Astrocyte (in vitro differentiated cells and primary cell): ENCODE data around the gene UBR3. TPM values are rescaled to one million over a fixed set of nuclear protein-coding genes. Genes with fewer than 3 reads are reported as not detected.
A peak's percentile ranks its signal among the peaks of the same experiment; 100 is the strongest.
"Not testable (repeated sequence)": the region's sequence is repeated elsewhere in the genome, so short reads cannot be mapped to it uniquely, and the experiment has no call there.

ENCODE experiments used
- DNase-seq: peaks from one replicate; pipeline ENCODE4 v3.0.0-alpha.2; 2010; ENCODE audit warnings: low read depth
- FAIRE-seq: peaks from 2 replicates; lab custom pipeline; 2011; peaks lifted over from hg19 to GRCh38; lab: Jason Lieb, UNC
- H2AFZ ChIP-seq: 2 replicates; pipeline ENCODE4 v1.6.0; 2012; ENCODE audit warnings: low read depth, low read length, inconsistent platforms
- H3K27ac ChIP-seq: 2 replicates; pipeline ENCODE4 v1.5.1; 2011; ENCODE audit warnings: low read depth, low read length, inconsistent platforms
- H3K27me3 ChIP-seq: 2 replicates; pipeline ENCODE4 v1.6.0; 2011; ENCODE audit warnings: low read length, inconsistent platforms; ENCODE audit not compliant: insufficient read depth
- H3K36me3 ChIP-seq: 2 replicates; pipeline ENCODE4 v1.5.1; 2011; ENCODE audit warnings: low read length, inconsistent platforms; ENCODE audit not compliant: insufficient read depth
- H3K4me1 ChIP-seq: 2 replicates; pipeline ENCODE4 v1.5.1; 2011; ENCODE audit warnings: low read length, inconsistent platforms; ENCODE audit not compliant: insufficient read depth
- H3K4me2 ChIP-seq: 2 replicates; pipeline ENCODE4 v1.6.0; 2012; ENCODE audit warnings: low read length, inconsistent platforms
- H3K4me3 ChIP-seq: 2 replicates; pipeline ENCODE4 v1.5.1; 2011; ENCODE audit warnings: low read depth, mild to moderate bottlenecking, low read length, inconsistent platforms; ENCODE audit not compliant: insufficient read depth
- H3K79me2 ChIP-seq: 2 replicates; pipeline ENCODE4 v1.6.0; 2012; ENCODE audit warnings: mild to moderate bottlenecking, low read length, inconsistent platforms; ENCODE audit not compliant: insufficient read depth
- H3K9ac ChIP-seq: 2 replicates; pipeline ENCODE4 v1.6.0; 2012; ENCODE audit warnings: mild to moderate bottlenecking, low read length, inconsistent platforms
- H3K9me3 ChIP-seq: 2 replicates; pipeline ENCODE4 v1.5.1; 2012; ENCODE audit warnings: low read depth, mild to moderate bottlenecking, low read length, inconsistent platforms; ENCODE audit not compliant: insufficient read depth
- H4K20me1 ChIP-seq: 2 replicates; pipeline ENCODE4 v1.6.0; 2012; ENCODE audit warnings: low read length, inconsistent platforms; ENCODE audit not compliant: insufficient read depth
- H3K27ac Mint-ChIP-seq: one replicate; pipeline ENCODE4 v1.8.0; 2021; ENCODE audit warnings: mild to moderate bottlenecking, mixed read lengths; ENCODE audit not compliant: unreplicated experiment
- H3K27me3 Mint-ChIP-seq: one replicate; pipeline ENCODE4 v1.8.0; 2021; ENCODE audit warnings: low read depth, mixed read lengths; ENCODE audit not compliant: unreplicated experiment
- H3K36me3 Mint-ChIP-seq: one replicate; pipeline ENCODE4 v1.8.0; 2021; ENCODE audit warnings: low read depth, mixed read lengths; ENCODE audit not compliant: unreplicated experiment
- H3K4me1 Mint-ChIP-seq: one replicate; pipeline ENCODE4 v1.8.0; 2021; ENCODE audit warnings: low read depth, mixed read lengths; ENCODE audit not compliant: unreplicated experiment
- H3K4me3 Mint-ChIP-seq: one replicate; pipeline ENCODE4 v1.8.0; 2021; ENCODE audit warnings: mild to moderate bottlenecking, moderate library complexity, mixed read lengths; ENCODE audit not compliant: unreplicated experiment
- H3K9me3 Mint-ChIP-seq: one replicate; pipeline ENCODE4 v1.8.0; 2021; ENCODE audit warnings: mild to moderate bottlenecking, mixed read lengths; ENCODE audit not compliant: unreplicated experiment
- EZH2 ChIP-seq: IDR thresholded peaks from 2 replicates; pipeline ENCODE4 v1.6.1; 2012; ENCODE audit warnings: mild to moderate bottlenecking, low read length, inconsistent platforms; ENCODE audit not compliant: insufficient read depth
- total RNA-seq: library from RNA; stranded (reverse); gene quantifications from 2 replicates; pipeline ENCODE4 v1.2.1, GENCODE V29; 2021
- TF ChIP-seq, protein P1 (sequence below): IDR thresholded peaks from 2 replicates; pipeline ENCODE4 v1.5.1; 2011; ENCODE audit warnings: low read depth, mild to moderate bottlenecking, inconsistent platforms, low read length, moderate library complexity; ENCODE audit not compliant: insufficient read depth

Gene UBR3
- total RNA-seq, 1 donor from 2014 or later: 18.7 TPM

- no peaks in the 10 kb centered on the region for H3K9me3 ChIP-seq
- H4K20me1 ChIP-seq: no peaks in the 10 kb centered on the region
- no peaks in the 10 kb centered on the region for H3K4me1 ChIP-seq
- Mint-ChIP-seq H3K36me3 (no peaks in the 10 kb centered on the region), H3K4me3 (no peak overlapping the region), H3K9me3 (no peaks in the 10 kb centered on the region), H3K27ac (no peak overlapping the region), H3K4me1 (no peaks in the 10 kb centered on the region), H3K27me3 (no peaks in the 10 kb centered on the region)
- H3K9ac ChIP-seq: no peak overlapping the region
- H3K4me3 ChIP-seq: no peak overlapping the region
- no peak overlapping the region for H3K27ac ChIP-seq
- H3K4me2 ChIP-seq: no peak overlapping the region
- FAIRE-seq (no peak), DNase-seq (no peak)
- H3K79me2 ChIP-seq: no peaks in the 10 kb centered on the region
- no peak overlapping the region for H2AFZ ChIP-seq
- H3K27me3 ChIP-seq: no peaks in the 10 kb centered on the region
- TF ChIP-seq, protein P1, sequence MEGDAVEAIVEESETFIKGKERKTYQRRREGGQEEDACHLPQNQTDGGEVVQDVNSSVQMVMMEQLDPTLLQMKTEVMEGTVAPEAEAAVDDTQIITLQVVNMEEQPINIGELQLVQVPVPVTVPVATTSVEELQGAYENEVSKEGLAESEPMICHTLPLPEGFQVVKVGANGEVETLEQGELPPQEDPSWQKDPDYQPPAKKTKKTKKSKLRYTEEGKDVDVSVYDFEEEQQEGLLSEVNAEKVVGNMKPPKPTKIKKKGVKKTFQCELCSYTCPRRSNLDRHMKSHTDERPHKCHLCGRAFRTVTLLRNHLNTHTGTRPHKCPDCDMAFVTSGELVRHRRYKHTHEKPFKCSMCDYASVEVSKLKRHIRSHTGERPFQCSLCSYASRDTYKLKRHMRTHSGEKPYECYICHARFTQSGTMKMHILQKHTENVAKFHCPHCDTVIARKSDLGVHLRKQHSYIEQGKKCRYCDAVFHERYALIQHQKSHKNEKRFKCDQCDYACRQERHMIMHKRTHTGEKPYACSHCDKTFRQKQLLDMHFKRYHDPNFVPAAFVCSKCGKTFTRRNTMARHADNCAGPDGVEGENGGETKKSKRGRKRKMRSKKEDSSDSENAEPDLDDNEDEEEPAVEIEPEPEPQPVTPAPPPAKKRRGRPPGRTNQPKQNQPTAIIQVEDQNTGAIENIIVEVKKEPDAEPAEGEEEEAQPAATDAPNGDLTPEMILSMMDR: no peak
- TF ChIP-seq EZH2: no peak
- H3K36me3 ChIP-seq: peaks cover 2% of the 10 kb centered on the region
These were observed 98.7 kb downstream of the UBR3 start for GRCh38 chr2:169925968-169926367.

- no peaks in the 10 kb centered on the region for H3K4me1 Mint-ChIP-seq
- no peaks in the 10 kb centered on the region for H3K79me2 ChIP-seq
- H3K36me3 ChIP-seq: peaks cover 2% of the 10 kb centered on the region
- H3K4me3 Mint-ChIP-seq: no peak overlapping the region
- H3K27me3 Mint-ChIP-seq: no peaks in the 10 kb centered on the region
- H3K27me3 ChIP-seq: no peaks in the 10 kb centered on the region
- FAIRE-seq (no peak), DNase-seq (peak; percentile 29)
- no peaks in the 10 kb centered on the region for H3K36me3 Mint-ChIP-seq
- H3K4me2 ChIP-seq: no peak overlapping the region
- no peak overlapping the region for H3K27ac Mint-ChIP-seq
- H4K20me1 ChIP-seq: no peaks in the 10 kb centered on the region
- H2AFZ ChIP-seq: no peak overlapping the region
- H3K27ac ChIP-seq: no peak overlapping the region
- H3K9me3 Mint-ChIP-seq: no peaks in the 10 kb centered on the region
- TF ChIP-seq EZH2: no peak
- TF ChIP-seq, protein P1: peak; percentile 60
- no peak overlapping the region for H3K4me3 ChIP-seq
- H3K9ac ChIP-seq: no peak overlapping the region
- H3K9me3 ChIP-seq: no peaks in the 10 kb centered on the region
- H3K4me1 ChIP-seq: no peaks in the 10 kb centered on the region
These were observed 101.2 kb downstream of the UBR3 start for GRCh38 chr2:169928463-169928864.

DNA sequence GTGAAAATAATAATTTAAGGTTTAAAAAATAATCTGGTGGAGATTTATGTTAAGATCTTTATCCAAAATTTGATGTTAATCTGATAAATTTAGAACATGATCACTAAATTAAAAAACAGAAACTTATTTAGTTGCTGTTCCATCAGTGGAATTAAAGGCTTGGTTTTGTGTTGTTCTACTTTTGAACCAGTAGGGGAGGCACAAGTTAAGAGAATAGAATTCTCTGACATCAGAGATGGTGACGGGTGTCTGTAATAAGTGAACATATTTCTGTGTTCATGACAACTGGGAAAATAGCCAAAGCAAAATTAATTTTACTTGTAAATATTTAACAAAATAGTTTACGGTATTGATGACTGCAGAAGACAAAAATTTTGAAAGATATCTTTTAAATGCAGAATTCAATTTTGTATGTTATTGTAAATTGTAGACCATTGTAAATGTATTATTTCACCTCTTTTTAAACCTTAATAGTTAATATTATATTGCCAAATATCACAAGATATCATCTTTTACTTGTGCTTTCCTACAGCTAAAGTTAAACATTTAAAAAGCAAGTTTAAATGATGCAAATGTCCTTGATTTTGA is 106.0 kb downstream of the UBR3 start:
- FAIRE-seq: peak; percentile 54

GRCh38 chr2:169936652-169937051 is 109.4 kb downstream of the UBR3 start:
- H3K4me2 ChIP-seq, H2AFZ ChIP-seq, H3K36me3 ChIP-seq, H3K4me3 Mint-ChIP-seq, H3K27ac Mint-ChIP-seq, H3K4me3 ChIP-seq, FAIRE-seq, H3K9me3 ChIP-seq, H3K27me3 ChIP-seq, H3K79me2 ChIP-seq, H3K4me1 ChIP-seq, DNase-seq, H3K4me1 Mint-ChIP-seq, H3K36me3 Mint-ChIP-seq, H3K27me3 Mint-ChIP-seq, H4K20me1 ChIP-seq, H3K9ac ChIP-seq, H3K9me3 Mint-ChIP-seq, H3K27ac ChIP-seq: not testable (repeated sequence)

More for the DNA sequence above, 106.0 kb downstream of the UBR3 start:
- Histone ChIP-seq H3K9ac (no peak overlapping the region), H3K27ac (no peak overlapping the region), H3K36me3 (peaks cover 4% of the 10 kb centered on the region), H4K20me1 (no peaks in the 10 kb centered on the region), H3K27me3 (no peaks in the 10 kb centered on the region), H2AFZ (no peak overlapping the region), H3K4me1 (no peaks in the 10 kb centered on the region), H3K4me2 (no peak overlapping the region), H3K79me2 (peaks cover 3% of the 10 kb centered on the region), H3K4me3 (no peak overlapping the region), H3K9me3 (no peaks in the 10 kb centered on the region)
- H3K9me3 Mint-ChIP-seq: no peaks in the 10 kb centered on the region
- no peak overlapping the region for H3K4me3 Mint-ChIP-seq
- no peak overlapping the region for H3K27ac Mint-ChIP-seq
- no peak for TF ChIP-seq EZH2
- TF ChIP-seq, protein P1: peak; percentile 51
- DNase-seq: no peak
- H3K27me3 Mint-ChIP-seq: no peaks in the 10 kb centered on the region
- no peaks in the 10 kb centered on the region for H3K4me1 Mint-ChIP-seq
- H3K36me3 Mint-ChIP-seq: peaks cover 3% of the 10 kb centered on the region
